Measurements from ENCODE around the gene ARRB1.

ARRB1 gene

GRCh38 chr11:75324189-75324588 lies 27.3 kb downstream of the ARRB1 start:
- no peak for DNase-seq (ENCODE audit: low read depth, low spot score)
- H3K4me3 ChIP-seq (ENCODE audit: low read depth, low read length), result no peak overlapping the region
- TF ChIP-seq, protein P1, sequence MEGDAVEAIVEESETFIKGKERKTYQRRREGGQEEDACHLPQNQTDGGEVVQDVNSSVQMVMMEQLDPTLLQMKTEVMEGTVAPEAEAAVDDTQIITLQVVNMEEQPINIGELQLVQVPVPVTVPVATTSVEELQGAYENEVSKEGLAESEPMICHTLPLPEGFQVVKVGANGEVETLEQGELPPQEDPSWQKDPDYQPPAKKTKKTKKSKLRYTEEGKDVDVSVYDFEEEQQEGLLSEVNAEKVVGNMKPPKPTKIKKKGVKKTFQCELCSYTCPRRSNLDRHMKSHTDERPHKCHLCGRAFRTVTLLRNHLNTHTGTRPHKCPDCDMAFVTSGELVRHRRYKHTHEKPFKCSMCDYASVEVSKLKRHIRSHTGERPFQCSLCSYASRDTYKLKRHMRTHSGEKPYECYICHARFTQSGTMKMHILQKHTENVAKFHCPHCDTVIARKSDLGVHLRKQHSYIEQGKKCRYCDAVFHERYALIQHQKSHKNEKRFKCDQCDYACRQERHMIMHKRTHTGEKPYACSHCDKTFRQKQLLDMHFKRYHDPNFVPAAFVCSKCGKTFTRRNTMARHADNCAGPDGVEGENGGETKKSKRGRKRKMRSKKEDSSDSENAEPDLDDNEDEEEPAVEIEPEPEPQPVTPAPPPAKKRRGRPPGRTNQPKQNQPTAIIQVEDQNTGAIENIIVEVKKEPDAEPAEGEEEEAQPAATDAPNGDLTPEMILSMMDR (IDR thresholded peaks at IDR 0.05; ENCODE audit: insufficient read depth, low read length, missing control alignments), result no peak
- ChIA-PET CTCF (interaction anchor here (1.0 to 3.2 kb wide), 3 partner anchors 10 to 63 kb away, joined by 4 to 15 read pairs (median 5); no protein-coding TSS in a partner anchor), POLR2A (no interaction called here)

GRCh38 chr11:75323609-75324008 lies 27.9 kb downstream of the ARRB1 start:
- ChIA-PET CTCF (interaction anchor here (0.9 to 3.2 kb wide), 4 partner anchors 10 to 64 kb away, joined by 4 to 15 read pairs (median 4); no protein-coding TSS in a partner anchor), POLR2A (no interaction called here)
- TF ChIP-seq, protein P1 (IDR thresholded peaks at IDR 0.05; ENCODE audit: insufficient read depth, low read length, missing control alignments), result no peak
- no peak for DNase-seq (ENCODE audit: low read depth, low spot score)
- no peak overlapping the region for H3K4me3 ChIP-seq (ENCODE audit: low read depth, low read length)

- TF ChIP-seq, protein P1 (IDR thresholded peaks at IDR 0.05; ENCODE audit: insufficient read depth, low read length, missing control alignments), result no peak
- H3K4me3 ChIP-seq (ENCODE audit: low read depth, low read length), result no peak overlapping the region
- DNase-seq (ENCODE audit: low read depth, low spot score), result no peak
- ChIA-PET CTCF (interaction anchor here (0.7 to 2.2 kb wide), 3 partner anchors 41 to 69 kb away, joined by 3 to 6 read pairs (median 5); no protein-coding TSS in a partner anchor), POLR2A (no interaction called here)
Observed at GRCh38 chr11:75320643-75321042, 30.8 kb downstream of the ARRB1 start.

DNA sequence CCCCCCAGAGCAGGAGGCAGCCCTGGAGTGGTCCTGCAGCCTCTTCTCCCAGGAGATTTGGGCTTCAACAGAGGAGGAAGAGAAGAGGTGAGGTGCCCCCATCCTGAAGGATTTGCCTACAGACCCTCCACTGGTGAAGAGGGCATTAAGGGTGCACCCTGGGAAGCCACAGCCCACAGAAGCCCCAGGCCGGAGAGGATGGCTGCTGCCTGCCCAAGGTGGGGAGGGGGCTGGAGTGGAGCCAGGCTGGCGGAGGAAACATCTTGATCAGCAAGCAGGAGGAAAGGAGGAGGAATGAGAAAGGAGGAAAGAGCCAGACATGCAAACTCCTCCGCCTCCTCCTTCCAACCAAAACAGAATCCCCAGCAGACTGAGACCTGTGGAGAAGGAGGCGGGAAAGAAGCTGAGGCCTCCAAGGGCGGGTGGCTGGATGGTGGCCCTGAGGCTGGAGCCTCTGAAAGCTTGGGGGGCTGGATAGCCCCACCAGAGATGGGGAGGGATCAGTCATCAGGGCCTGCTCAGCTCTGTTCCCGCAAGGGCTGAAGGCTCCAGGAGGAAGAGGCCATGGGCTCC lies 31.3 kb downstream of the ARRB1 start:
- ChIA-PET CTCF (interaction anchor here (0.7 to 2.2 kb wide), 3 partner anchors 40 to 69 kb away, joined by 3 to 6 read pairs (median 5); no protein-coding TSS in a partner anchor), POLR2A (no interaction called here)
- no peak overlapping the region for H3K4me3 ChIP-seq (ENCODE audit: low read depth, low read length)
- DNase-seq (ENCODE audit: low read depth, low spot score), result no peak
- TF ChIP-seq, protein P1 (IDR thresholded peaks at IDR 0.05; ENCODE audit: insufficient read depth, low read length, missing control alignments), result no peak

GRCh38 chr11:75319035-75319877 lies 32.2 kb downstream of the ARRB1 start:
- ChIA-PET CTCF (no interaction called here), POLR2A (no interaction called here)
- DNase-seq (ENCODE audit: low read depth, low spot score), result no peak
- no peak overlapping the region for H3K4me3 ChIP-seq (ENCODE audit: low read depth, low read length)
- TF ChIP-seq, protein P1 (IDR thresholded peaks at IDR 0.05; ENCODE audit: insufficient read depth, low read length, missing control alignments), result no peak
